AG09309 (cell line): Measurements from ENCODE around the gene KIAA0040.

Experiments
- DNase-seq: peaks from one replicate; pipeline ENCODE4 v3.0.0-alpha.2; 2010; ENCODE audit warnings: low read depth
- H3K4me3 ChIP-seq: 2 replicates; pipeline ENCODE4 v1.5.1; 2011; ENCODE audit warnings: mild to moderate bottlenecking, low read depth, low read length, moderate library complexity; ENCODE audit not compliant: control insufficient read depth
- CTCF ChIP-seq: IDR thresholded peaks from 2 replicates; pipeline ENCODE4 v1.5.1; 2011; ENCODE audit warnings: mild to moderate bottlenecking, low read depth, low read length, inconsistent platforms; ENCODE audit not compliant: insufficient read depth, control insufficient read depth; ENCODE audit errors: missing control alignments

Gene KIAA0040

GRCh38 chr1:175211656-175212055 lies 19.1 kb upstream of the KIAA0040 start:
- no peak overlapping the region for H3K4me3 ChIP-seq
- TF ChIP-seq CTCF: no peak
- DNase-seq: no peak

- H3K4me3 ChIP-seq: no peak overlapping the region
- no peak for DNase-seq
- no peak for TF ChIP-seq CTCF
These were observed 18.2 kb upstream of the KIAA0040 start for GRCh38 chr1:175210744-175211143.

- H3K4me3 ChIP-seq: no peak overlapping the region
- no peak for TF ChIP-seq CTCF
- DNase-seq: no peak
These were observed 16.9 kb upstream of the KIAA0040 start for GRCh38 chr1:175209493-175209921.

GRCh38 chr1:175208773-175209492 lies 16.4 kb upstream of the KIAA0040 start:
- no peak for DNase-seq
- H3K4me3 ChIP-seq: no peak overlapping the region
- TF ChIP-seq CTCF: no peak

GRCh38 chr1:175207971-175208370 lies 15.4 kb upstream of the KIAA0040 start:
- no peak for DNase-seq

GRCh38 chr1:175206687-175207086 lies 14.1 kb upstream of the KIAA0040 start:
- H3K4me3 ChIP-seq: no peak overlapping the region
- no peak for TF ChIP-seq CTCF
- no peak for DNase-seq

More at GRCh38 chr1:175207971-175208370, 15.4 kb upstream of the KIAA0040 start:
- no peak overlapping the region for H3K4me3 ChIP-seq
- no peak for TF ChIP-seq CTCF
